GM12875 (cell line): Measurements from ENCODE around the gene CABP4.
A peak's percentile ranks its signal among the peaks of the same experiment; 100 is the strongest.

Experiments
- H3K4me3 ChIP-seq: one replicate; pipeline ENCODE4 v1.5.1; 2011; ENCODE audit warnings: low read depth, low read length, control low read depth
- TF ChIP-seq, protein P1 (sequence below): IDR thresholded peaks from 2 replicates; pipeline ENCODE4 v1.5.1; 2011; ENCODE audit warnings: low read depth, mild to moderate bottlenecking, control low read depth, inconsistent platforms, low read length, moderate library complexity, borderline replicate concordance; ENCODE audit not compliant: insufficient read depth

CABP4 gene

DNA sequence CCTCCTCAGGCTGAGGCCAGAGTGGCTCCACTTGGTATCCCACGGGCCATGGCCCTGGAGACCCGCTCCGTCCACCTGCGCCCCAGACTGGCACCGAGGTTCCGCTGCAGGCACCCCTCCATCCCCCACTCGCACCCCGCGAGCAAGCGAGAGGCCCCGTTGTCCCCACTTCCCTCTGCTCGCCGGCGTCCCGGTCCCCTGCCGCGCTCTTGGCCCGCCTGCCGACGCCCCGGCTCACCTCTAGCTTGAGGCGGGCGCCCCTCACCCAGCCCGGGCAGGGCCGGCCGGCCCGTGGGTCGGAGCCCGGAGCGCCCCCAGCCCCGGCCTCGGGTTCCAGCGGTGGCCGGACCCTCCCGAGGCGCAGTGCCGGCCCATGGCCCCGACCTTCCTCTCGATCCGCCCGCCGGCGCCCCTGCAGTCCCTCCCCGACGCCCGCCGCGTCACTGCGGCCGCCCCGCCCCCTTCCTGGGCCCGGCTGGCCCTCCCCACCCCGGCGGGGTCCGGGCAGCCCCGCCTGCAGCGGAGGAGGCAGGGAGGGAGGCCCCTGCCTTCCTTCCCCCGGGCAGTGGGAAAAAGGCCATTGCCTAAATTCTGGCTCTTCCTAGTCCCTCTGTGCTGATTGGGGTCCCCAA is 49.9 kb downstream of the CABP4 start, which contains the start of gene PITPNM1:
Gene PITPNM1, minus strand, starts transcription at position 414 of the 632 bp plus-strand sequence. CDS start 1,183 bp downstream, outside the sequence.
- TF ChIP-seq, protein P1, sequence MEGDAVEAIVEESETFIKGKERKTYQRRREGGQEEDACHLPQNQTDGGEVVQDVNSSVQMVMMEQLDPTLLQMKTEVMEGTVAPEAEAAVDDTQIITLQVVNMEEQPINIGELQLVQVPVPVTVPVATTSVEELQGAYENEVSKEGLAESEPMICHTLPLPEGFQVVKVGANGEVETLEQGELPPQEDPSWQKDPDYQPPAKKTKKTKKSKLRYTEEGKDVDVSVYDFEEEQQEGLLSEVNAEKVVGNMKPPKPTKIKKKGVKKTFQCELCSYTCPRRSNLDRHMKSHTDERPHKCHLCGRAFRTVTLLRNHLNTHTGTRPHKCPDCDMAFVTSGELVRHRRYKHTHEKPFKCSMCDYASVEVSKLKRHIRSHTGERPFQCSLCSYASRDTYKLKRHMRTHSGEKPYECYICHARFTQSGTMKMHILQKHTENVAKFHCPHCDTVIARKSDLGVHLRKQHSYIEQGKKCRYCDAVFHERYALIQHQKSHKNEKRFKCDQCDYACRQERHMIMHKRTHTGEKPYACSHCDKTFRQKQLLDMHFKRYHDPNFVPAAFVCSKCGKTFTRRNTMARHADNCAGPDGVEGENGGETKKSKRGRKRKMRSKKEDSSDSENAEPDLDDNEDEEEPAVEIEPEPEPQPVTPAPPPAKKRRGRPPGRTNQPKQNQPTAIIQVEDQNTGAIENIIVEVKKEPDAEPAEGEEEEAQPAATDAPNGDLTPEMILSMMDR, result no peak
- H3K4me3 ChIP-seq, result peak within 1 kb of the TSS; percentile 90

DNA sequence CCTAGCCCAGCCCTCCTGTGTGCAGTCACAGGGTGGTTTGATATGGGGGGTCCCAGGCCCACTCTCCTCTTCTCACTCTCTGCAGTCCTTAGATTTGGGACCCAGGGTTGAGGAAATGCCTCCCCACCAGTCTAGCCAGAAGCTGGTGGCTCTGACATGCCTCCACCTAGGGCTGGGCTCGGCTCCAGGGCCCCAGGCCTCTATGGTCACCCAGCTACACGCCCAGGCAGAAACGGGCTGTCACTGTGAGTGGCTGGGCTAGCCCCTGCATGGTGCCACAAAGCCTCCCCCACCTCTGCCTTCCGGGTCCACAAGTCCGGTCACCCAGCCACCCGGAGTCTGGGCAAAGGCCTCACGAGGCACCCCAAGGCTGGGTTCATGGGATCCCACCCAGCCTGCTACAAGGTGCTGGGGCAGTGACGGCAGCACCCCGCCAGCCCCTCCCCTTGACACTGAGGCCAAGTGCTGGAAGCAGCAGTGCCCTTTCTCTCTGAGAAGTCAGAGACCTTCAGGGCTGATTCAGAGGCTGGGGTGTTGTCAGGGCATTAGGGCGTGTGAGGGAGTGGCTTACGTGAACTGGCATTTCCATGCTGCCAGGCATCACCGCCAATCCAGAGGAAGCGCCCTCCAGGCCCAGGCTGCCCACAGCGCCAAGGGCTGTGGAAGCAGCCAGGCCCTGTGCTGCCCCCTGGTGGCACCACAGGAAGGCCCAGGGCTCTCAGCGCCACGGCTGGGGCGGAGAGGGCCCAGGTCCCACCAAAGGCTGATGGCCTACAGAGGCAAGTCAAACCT is 50.6 kb downstream of the CABP4 start:
- H3K4me3 ChIP-seq, result peak overlapping the region; percentile 90

DNA sequence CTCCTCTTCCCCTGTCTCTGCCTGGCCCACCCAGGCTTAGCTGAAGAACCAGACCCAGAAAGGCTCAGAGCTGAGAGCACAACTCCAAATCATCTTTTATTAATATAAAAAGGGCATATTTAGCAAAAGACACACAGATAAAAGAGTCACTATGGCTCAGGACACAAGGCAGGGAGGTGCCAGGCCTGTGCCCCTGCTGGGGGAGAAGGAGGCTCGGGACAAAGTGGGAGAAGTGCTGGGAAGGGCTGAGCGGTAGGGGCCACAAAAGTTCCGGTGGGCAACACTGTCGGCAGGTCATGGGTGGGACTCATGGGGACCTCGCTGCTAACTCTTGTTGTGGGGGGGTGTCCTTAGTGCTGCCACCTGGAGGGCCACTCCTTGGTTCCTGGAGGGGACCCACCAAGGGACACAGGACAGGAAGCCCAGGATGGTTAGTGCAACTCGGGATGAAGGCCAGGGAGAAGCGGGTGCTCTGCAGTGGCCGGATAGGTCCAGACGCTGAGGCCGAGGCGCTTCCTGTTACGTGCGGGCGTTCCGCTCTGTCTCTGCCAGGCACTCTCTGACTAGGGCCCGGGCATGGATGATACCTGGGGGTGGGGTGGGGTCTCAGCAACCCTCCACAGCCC is 51.4 kb downstream of the CABP4 start:
- H3K4me3 ChIP-seq, result peak overlapping the region; percentile 12
- TF ChIP-seq, protein P1, result no peak

More for the DNA sequence above, 50.6 kb downstream of the CABP4 start:
- TF ChIP-seq, protein P1, result peak; percentile 99

DNA sequence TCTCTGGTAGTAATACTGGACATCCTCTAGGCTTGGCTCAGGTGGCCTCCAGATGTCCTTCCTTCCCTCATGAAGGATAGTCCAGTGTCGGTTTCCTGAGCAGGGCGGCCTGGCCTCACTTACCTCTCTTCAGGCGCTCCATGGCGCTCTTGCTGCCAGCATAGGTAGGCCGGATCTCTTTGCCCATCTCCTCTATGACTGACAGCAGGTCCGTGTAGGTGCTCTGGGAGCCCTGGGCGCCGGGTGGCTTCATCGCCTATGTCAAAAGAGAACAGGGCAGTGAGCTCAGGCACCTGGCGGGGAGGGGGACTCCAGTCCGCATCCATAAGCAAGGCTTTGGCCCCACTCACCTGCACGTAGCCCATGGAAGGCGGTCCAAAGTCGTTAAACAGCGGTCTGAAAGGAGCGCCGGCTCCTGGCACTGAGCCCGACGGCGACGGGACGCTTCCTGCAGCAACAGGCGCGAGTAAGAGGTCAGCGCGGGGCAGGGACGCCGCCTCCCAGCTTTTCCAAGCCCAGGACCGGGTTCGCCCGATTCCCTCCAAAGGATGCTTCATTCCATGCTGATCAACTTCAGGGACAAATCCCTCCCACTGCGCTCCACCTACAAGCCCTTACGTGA is 52.2 kb downstream of the CABP4 start:
- TF ChIP-seq, protein P1, result no peak
- H3K4me3 ChIP-seq, result peak overlapping the region; percentile 86

DNA sequence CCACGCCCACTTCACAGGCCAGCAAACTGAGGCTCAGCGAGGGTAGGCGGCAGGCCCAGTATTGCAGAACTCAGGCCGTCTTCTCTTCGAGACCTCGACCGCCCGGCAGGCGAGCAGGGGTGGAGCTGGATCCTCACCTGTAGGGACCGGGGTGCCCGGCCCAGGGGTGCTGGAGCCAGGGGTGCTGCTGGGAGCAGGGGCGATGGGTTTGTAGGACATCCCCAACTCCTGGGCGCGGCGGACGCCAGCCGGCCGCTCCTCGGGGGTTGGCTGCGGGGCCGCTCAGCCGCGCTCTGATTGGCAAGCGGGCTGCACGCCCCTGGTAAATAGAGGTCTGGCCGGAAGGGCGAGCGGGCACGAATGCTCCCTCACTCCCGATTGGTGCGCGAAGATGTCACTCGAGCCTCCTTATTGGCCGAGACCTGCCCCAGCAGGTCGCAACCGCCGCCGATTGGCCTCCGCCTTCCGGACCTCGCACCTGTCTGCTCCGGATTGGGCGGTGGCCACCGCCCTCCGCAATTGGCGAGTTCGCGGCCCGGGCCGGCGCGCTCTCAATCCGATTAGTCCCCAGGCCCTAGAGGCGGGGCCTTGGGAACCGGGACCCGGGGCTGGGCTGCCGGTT is 52.8 kb downstream of the CABP4 start, which contains the start of gene CDK2AP2:
Gene CDK2AP2, minus strand, starts transcription at position 299 of the 622 bp plus-strand sequence. Its CDS starts 80 bp downstream, at position 219.
- TF ChIP-seq, protein P1, result no peak
- peak within 1 kb of the TSS; percentile 100 for H3K4me3 ChIP-seq

DNA sequence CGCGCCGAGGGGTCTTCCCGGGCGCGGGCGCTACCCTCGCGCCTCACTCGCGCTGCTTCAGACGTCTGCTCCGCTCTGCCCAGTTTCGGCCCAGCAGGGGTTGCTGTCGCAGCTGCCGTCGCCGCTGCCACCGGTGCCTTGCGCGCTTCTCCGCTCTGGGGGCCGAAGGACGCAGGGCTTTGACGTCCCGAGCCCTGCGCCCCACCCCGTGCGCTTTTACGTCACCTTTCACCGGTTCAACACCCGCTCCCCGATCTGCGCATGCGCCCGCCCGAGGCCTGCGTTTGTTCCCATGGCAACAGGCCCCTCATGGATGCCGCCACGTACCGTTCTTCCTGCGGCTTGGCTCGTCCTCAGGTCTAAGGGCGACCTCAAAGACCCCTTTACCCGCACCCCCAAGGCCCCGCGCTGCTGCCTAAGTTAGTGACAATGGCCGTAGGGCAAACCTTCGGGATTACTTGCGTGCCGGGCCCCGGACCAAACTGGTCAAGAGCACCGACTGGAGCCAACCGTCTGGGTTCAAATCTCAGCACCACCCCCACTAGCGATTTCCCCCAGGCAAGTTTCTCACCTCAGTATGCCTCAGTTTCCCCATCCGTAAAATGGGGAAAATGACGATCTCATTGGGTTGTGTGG is 53.5 kb downstream of the CABP4 start:
- TF ChIP-seq, protein P1, result no peak
- peak overlapping the region; percentile 100 for H3K4me3 ChIP-seq
